OCI-LY3 (cell line): ENCODE results near the gene TMEM208.
A peak's percentile ranks its signal among the peaks of the same experiment; 100 is the strongest.

Experiments used
- H2AFZ ChIP-seq: fragments of 200-600, 300-600 bp; shearing (Covaris generic); 2 replicates; pipeline ENCODE4 v1.6.0; 2014; ENCODE audit warnings: antibody characterized with exemption, low read depth, low read length
- H3K27ac ChIP-seq: fragments of 200-600, 300-600 bp; sonication (generic); 2 replicates; pipeline ENCODE4 v1.5.1; 2014; ENCODE audit warnings: mild to moderate bottlenecking, low read length, moderate library complexity, mixed read lengths
- H3K27me3 ChIP-seq: fragments of 200-600, 300-600 bp; sonication (generic); 2 replicates; pipeline ENCODE4 v1.6.1; 2014; ENCODE audit warnings: low read depth, low read length, mixed read lengths
- H3K36me3 ChIP-seq: fragments of 200-600, 300-600 bp; sonication (generic); replicated peaks from 2 replicates; pipeline ENCODE3; 2014; ENCODE audit warnings: low read depth, low read length, mixed read lengths
- H3K4me1 ChIP-seq: fragments of 300-600, 200-600 bp; sonication (generic); 2 replicates; pipeline ENCODE4 v1.6.1; 2014; ENCODE audit warnings: low read length, mixed read lengths
- H3K4me2 ChIP-seq: fragments of 200-600, 300-600 bp; sonication (generic); 2 replicates; pipeline ENCODE4 v1.6.1; 2014; ENCODE audit warnings: low read length, mixed read lengths
- H3K4me3 ChIP-seq: fragments of 300-600, 200-600 bp; sonication (generic); 2 replicates; pipeline ENCODE4 v1.5.1; 2014; ENCODE audit warnings: antibody characterized with exemption, mild to moderate bottlenecking, low read length, moderate library complexity
- H3K79me2 ChIP-seq: fragments of 300-600, 200-600 bp; shearing (Covaris generic); 2 replicates; pipeline ENCODE4 v1.6.1; 2014; ENCODE audit warnings: mild to moderate bottlenecking, low read length, mixed read lengths
- H3K9ac ChIP-seq: fragments of 300-600, 200-600 bp; shearing (Covaris generic); 2 replicates; pipeline ENCODE4 v1.6.0; 2014; ENCODE audit warnings: mild to moderate bottlenecking, low read length, moderate library complexity
- H3K9me3 ChIP-seq: fragments of 200-600, 300-600 bp; shearing (Covaris generic); 2 replicates; pipeline ENCODE4 v1.6.1; 2014; ENCODE audit warnings: low read length, mixed read lengths; ENCODE audit not compliant: insufficient read depth
- H4K20me1 ChIP-seq: fragments of 200-600, 300-600 bp; sonication (generic); 2 replicates; pipeline ENCODE4 v1.6.1; 2016; ENCODE audit warnings: low read length, mixed read lengths; ENCODE audit not compliant: insufficient read depth
- EZH2phosphoT487 ChIP-seq: fragments of 200-600 bp; shearing (Covaris generic); IDR thresholded peaks from 2 replicates; pipeline ENCODE4 v1.6.1; 2018; ENCODE audit warnings: antibody characterized with exemption, mixed run types, low read depth
- TF ChIP-seq, protein P1 (sequence below): fragments of 200-600, 300-600 bp; sonication (generic); IDR thresholded peaks from 2 replicates; pipeline ENCODE4 v1.5.1; 2014; ENCODE audit warnings: antibody characterized with exemption, low read length, low read depth

The TMEM208 gene

DNA sequence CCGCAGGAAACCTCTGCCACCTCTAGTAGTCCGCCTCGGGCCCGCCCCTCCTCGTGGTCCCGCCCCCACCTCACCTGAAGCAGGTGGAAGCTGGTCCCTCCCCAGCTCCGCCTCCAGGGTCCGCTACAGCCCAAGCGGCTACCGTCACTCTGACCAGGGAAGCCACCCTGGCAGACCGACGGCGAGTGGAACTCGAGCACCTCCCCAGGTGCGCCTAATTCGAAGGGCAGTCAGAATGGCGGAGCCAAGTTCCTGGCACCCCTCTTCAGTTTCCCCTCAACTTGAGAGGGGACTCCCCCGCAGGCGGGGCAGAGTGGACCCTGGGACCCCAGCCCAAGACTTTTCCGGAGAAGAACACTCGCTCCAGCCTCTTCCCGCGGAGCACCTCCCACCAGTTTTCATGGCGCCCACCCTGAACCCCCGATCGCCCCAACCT, 19.8 kb downstream of the TMEM208 start:
- Histone ChIP-seq H3K27ac (peak overlapping the region; percentile 54), H3K4me1 (peaks cover 40% of the 10 kb centered on the region), H3K36me3 (no peaks in the 10 kb centered on the region), H3K9me3 (no peaks in the 10 kb centered on the region), H3K79me2 (peaks cover 20% of the 10 kb centered on the region), H3K27me3 (no peaks in the 10 kb centered on the region), H3K4me3 (peak overlapping the region; percentile 95), H2AFZ (peak overlapping the region; percentile 1; the same call in 1 of the 2 replicates), H3K4me2 (peak overlapping the region; percentile 73), H3K9ac (peak overlapping the region; percentile 73), H4K20me1 (0 out of 2 replicates have a peak, but pooled peaks cover 2% of the 10 kb centered on the region)
- TF ChIP-seq EZH2phosphoT487, result no peak
- TF ChIP-seq, protein P1, sequence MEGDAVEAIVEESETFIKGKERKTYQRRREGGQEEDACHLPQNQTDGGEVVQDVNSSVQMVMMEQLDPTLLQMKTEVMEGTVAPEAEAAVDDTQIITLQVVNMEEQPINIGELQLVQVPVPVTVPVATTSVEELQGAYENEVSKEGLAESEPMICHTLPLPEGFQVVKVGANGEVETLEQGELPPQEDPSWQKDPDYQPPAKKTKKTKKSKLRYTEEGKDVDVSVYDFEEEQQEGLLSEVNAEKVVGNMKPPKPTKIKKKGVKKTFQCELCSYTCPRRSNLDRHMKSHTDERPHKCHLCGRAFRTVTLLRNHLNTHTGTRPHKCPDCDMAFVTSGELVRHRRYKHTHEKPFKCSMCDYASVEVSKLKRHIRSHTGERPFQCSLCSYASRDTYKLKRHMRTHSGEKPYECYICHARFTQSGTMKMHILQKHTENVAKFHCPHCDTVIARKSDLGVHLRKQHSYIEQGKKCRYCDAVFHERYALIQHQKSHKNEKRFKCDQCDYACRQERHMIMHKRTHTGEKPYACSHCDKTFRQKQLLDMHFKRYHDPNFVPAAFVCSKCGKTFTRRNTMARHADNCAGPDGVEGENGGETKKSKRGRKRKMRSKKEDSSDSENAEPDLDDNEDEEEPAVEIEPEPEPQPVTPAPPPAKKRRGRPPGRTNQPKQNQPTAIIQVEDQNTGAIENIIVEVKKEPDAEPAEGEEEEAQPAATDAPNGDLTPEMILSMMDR, result no peak

DNA sequence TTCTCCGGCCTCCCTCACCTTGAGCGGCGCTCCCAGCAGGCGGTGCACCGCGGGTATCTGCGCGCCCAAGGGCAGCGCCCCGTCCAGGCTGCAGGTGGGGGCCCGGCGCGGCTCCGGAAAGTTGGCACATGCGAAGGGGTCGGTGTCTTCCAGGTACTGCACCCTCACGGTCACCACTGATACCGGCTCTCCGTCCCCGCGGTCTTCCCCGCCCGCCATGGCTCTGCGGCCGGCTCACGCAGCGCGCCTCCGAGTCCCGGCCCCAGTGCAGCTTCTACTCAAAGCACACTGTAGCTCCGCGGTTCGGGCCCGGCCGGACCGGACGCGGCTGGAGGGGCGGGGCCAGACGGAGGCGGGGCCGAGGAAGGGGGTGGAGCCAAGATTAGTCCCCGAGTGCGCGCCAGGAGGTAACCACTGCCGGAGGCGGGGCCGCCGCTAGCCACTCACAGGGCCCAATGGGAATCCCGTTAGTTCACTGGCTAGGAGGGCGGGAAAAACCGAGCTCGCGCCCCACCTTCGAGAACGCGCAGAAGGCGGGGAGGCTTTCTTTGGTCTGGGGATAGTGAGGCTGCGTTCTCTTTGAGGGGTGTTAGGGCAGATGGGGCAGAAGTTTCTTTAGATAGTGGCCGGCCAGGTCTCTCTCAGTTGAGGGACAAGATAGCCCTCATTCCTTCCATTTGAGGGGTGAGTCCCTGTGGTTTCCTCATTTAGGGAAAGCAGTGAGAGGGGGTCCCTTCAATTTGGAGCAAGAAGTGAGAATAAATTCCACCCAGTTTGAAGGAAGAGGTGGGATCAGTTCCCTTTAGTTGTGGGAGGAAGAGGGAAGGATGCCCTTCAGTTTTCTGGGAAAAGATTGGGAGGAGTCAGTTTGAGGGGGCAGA, 20.5 kb downstream of the TMEM208 start, which contains the start of gene FHOD1:
TSS of gene FHOD1 (minus strand) at position 290 of the 881 bp plus-strand sequence. CDS start at position 219, 71 bp downstream.
- peak within 1 kb of the TSS; percentile 97 for H3K4me2 ChIP-seq
- H3K4me1 ChIP-seq, result peaks cover 40% of the 10 kb centered on the region
- no peak for TF ChIP-seq EZH2phosphoT487
- TF ChIP-seq, protein P1, result no peak
- H2AFZ ChIP-seq, result peak within 1 kb of the TSS; percentile 71
- H3K27ac ChIP-seq, result peak within 1 kb of the TSS; percentile 54
- 0 out of 2 replicates have a peak, but pooled peaks cover 2% of the 10 kb centered on the region for H4K20me1 ChIP-seq
- H3K4me3 ChIP-seq, result peak within 1 kb of the TSS; percentile 95
- H3K9ac ChIP-seq, result peak within 1 kb of the TSS; percentile 90
- no peaks in the 10 kb centered on the region for H3K36me3 ChIP-seq
- H3K79me2 ChIP-seq, result peaks cover 18% of the 10 kb centered on the region
- H3K9me3 ChIP-seq, result no peaks in the 10 kb centered on the region
- no peaks in the 10 kb centered on the region for H3K27me3 ChIP-seq

DNA sequence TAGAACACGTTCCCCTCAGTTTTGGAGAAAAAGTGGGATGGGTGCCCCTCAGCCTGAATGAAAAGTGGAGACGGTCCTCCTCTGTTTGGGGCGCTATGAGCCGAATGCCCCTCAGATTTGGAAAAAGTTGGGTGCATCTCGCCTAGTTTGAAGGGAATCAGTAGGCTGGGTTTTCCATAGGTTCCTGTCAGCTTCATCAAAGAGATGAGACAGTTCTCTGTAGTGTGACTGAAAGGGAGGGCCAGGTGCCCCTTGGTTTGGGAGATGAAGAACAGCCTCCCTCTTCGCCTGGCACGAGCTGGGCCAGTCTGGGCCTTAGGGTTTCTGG, 21.1 kb downstream of the TMEM208 start:
- peaks cover 40% of the 10 kb centered on the region for H3K4me1 ChIP-seq
- no peaks in the 10 kb centered on the region for H3K9me3 ChIP-seq
- H3K27me3 ChIP-seq, result no peaks in the 10 kb centered on the region
- H3K4me3 ChIP-seq, result peak overlapping the region; percentile 95
- no peak overlapping the region for H3K27ac ChIP-seq
- H3K9ac ChIP-seq, result peak overlapping the region; percentile 90
- peak overlapping the region; percentile 71; the same call in 1 of the 2 replicates for H2AFZ ChIP-seq
- H3K4me2 ChIP-seq, result peak overlapping the region; percentile 97
- peaks cover 16% of the 10 kb centered on the region for H3K79me2 ChIP-seq
- TF ChIP-seq, protein P1, result no peak
- no peak for TF ChIP-seq EZH2phosphoT487
- H3K36me3 ChIP-seq, result no peaks in the 10 kb centered on the region
- H4K20me1 ChIP-seq, result no peaks in the 10 kb centered on the region

DNA sequence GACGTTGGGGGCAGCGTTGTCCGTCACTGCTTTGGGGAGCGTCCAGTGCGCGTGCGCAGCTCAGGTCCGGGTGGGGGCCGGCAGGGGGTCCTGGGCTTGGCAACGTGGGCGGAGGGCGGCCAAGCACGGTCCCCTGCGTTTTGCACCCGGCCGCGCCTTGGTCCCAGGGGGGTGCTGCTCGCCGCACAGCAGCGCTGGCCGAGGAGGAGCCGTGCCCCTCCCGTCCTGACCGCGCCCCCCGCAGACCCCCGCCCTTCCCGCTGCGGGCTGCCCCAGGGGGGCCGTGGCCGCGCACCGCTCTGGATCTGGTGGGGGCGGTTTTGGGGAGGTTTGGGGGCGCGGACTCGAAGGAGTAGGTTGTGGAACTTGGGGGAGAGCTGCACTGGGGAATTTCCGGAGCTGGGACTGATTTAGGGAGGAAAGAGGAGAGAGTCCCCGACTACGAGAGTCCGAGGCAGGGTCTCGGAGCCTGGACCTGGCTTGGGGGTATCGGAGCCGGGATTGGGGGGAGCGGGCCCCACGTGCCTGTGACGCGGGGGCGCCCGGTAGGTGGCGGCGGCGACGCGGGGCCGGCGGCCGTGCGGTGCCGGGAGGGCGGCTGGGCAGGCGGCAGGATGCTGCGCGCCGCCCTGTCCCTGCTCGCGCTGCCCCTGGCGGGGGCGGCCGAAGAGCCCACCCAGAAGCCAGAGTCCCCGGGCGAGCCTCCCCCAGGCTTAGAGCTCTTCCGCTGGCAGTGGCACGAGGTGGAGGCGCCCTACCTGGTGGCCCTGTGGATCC, 21.7 kb downstream of the TMEM208 start, which contains the start of gene SLC9A5:
TSS of gene SLC9A5 (plus strand) at position 579 of the 777 bp plus-strand sequence. CDS start at position 615, 36 bp downstream.
- H3K36me3 ChIP-seq, result no peaks in the 10 kb centered on the region
- H4K20me1 ChIP-seq, result no peaks in the 10 kb centered on the region
- H3K4me3 ChIP-seq, result peak within 1 kb of the TSS; percentile 95
- no peaks in the 10 kb centered on the region for H3K9me3 ChIP-seq
- peaks cover 13% of the 10 kb centered on the region for H3K79me2 ChIP-seq
- peak within 1 kb of the TSS; percentile 90 for H3K9ac ChIP-seq
- H3K4me1 ChIP-seq, result peaks cover 38% of the 10 kb centered on the region
- H3K27me3 ChIP-seq, result no peaks in the 10 kb centered on the region
- peak within 1 kb of the TSS; percentile 19 for H3K27ac ChIP-seq
- peak within 1 kb of the TSS; percentile 97 for H3K4me2 ChIP-seq
- no peak for TF ChIP-seq EZH2phosphoT487
- TF ChIP-seq, protein P1, result peak; percentile 25; the same call in 1 of the 2 replicates
- H2AFZ ChIP-seq, result peak within 1 kb of the TSS; percentile 71
